ENCODE measurements around the gene RNF223. TPM values are rescaled to one million over a fixed set of nuclear protein-coding genes. Genes with fewer than 3 reads are reported as not detected.
"Not testable (repeated sequence)": the region's sequence is repeated elsewhere in the genome, so short reads cannot be mapped to it uniquely, and the experiment has no call there.

The RNF223 gene
- total RNA-seq, 1 experiment from 2014 or later: not detected

DNA sequence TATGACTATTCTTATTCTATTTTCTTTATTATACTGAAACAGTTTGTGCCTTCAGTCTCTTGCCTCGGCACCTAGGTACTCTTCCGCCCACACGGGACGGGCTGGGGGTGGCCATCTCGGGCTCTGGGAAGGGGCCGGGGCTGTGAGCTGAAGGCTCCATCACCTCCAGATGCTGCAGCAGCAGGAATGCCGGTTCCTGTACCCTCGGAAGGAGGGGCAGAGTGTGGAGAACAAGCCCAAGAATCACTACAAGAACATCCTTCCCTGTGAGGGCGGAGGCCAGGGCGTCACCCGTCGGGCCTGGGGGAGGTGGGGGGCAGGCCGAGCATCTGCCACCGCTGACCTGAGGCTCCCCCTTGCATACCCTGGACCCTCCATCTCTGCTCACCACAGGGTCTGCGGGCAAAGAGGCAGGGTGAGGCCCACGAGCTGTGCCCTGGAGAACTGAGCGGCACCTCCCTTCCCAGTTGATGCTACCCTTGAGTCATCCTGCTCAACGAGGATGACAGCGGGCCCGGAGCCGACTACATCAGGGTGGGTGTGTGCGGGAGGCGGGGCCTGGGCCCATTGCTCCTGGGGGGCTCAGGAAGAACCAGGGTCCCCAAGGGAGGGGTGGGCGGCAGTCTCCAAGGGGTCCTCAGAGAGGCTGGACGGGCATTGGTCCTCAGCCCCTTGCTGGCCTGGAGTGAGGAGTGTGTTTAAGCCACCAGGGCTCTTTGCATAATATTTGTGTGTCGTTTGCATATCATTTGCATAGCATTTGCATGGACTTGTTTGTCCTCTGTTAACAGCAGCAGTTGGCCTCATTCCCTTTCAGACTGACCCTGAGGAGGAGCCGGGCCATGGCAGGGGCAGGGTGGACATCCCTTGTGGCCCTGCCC lies 7.5 kb downstream of the RNF223 start:
- H3K27me3 Mint-ChIP-seq (ENCODE audit: low read depth): peaks cover 50% of the 10 kb centered on the region
- Histone ChIP-seq H2BK120ac (ENCODE audit: low read depth, low read length, poor library complexity, severe bottlenecking) (no peak overlapping the region), H3K27me3 (ENCODE audit: insufficient read depth, low read length) (no peaks in the 10 kb centered on the region; the same call in 1 of the 2 replicates)

DNA sequence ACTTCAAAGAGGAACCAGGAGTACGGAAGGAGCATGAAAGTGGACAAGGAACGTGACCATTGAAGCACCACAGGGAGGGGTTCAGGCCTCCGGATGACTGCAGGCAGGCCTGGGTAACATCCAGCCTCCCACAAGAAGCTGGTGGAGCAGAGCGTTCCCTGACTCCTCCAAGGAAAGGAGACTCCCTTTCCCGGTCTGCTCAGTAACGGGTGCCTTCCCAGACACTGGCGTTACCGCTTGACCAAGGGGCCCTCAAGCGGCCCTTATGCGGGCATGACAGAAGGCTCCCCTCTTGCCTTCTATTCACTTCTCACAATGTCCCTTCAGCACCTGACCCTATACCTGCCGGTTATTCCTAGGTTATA lies 8.2 kb downstream of the RNF223 start:
- Mint-ChIP-seq H3K4me1 (peaks cover 10 to 19% of the 10 kb centered on the region in 2 experiments), H3K27me3 (ENCODE audit: low read depth) (peaks cover 53% of the 10 kb centered on the region)
- DNase-seq; H2AK5ac ChIP-seq (ENCODE audit: insufficient read length, low read length); H4K91ac ChIP-seq (ENCODE audit: insufficient read length, low read depth, low read length); H3K4me2 ChIP-seq (ENCODE audit: insufficient read depth, insufficient read length, low read length); H3K9ac ChIP-seq (ENCODE audit: extremely low read depth, insufficient read length, low read length); H3K9me3 Mint-ChIP-seq; H3K27ac ChIP-seq (ENCODE audit: insufficient read length, low read depth, low read length); H3K4me1 ChIP-seq (ENCODE audit: insufficient read depth, low read length); H3K14ac ChIP-seq (ENCODE audit: insufficient read depth, low read length); H4K8ac ChIP-seq (replicated peaks; ENCODE audit: insufficient read length, low read depth, low read length); H4K20me1 ChIP-seq (ENCODE audit: control insufficient read depth, insufficient read depth, insufficient read length); H3K9me3 ChIP-seq (ENCODE audit: control insufficient read depth, low read depth, low read length); H3K56ac ChIP-seq (ENCODE audit: insufficient read length, low read depth, low read length); H3K23me2 ChIP-seq (ENCODE audit: insufficient read length, low read depth, low read length, poor library complexity, severe bottlenecking); H2BK120ac ChIP-seq (ENCODE audit: low read depth, low read length, poor library complexity, severe bottlenecking); H3K79me1 ChIP-seq (ENCODE audit: insufficient read depth, low read depth, low read length, poor library complexity, severe bottlenecking); H3K27ac Mint-ChIP-seq; H3T11ph ChIP-seq (ENCODE audit: low read length); H2BK5ac ChIP-seq (ENCODE audit: insufficient read length, low read length); H3K18ac ChIP-seq (ENCODE audit: insufficient read length, low read depth, low read length); H3K27me3 ChIP-seq (ENCODE audit: insufficient read depth, low read length); H3K4me3 Mint-ChIP-seq; H2BK20ac ChIP-seq (ENCODE audit: low read depth, low read length, poor library complexity, severe bottlenecking); H2AFZ ChIP-seq (ENCODE audit: low read length); H3K36me3 Mint-ChIP-seq (ENCODE audit: insufficient read depth in 1 of 3, low read depth in 3 of 3); H3K23ac ChIP-seq (ENCODE audit: insufficient read length, low read depth, low read length); H2BK15ac ChIP-seq (ENCODE audit: low read depth, low read length); H4K5ac ChIP-seq (ENCODE audit: insufficient read length, low read depth, low read length); H3K79me2 ChIP-seq (ENCODE audit: insufficient read depth, low read length); H2BK12ac ChIP-seq (ENCODE audit: insufficient read length, low read depth, low read length); H3K4ac ChIP-seq (ENCODE audit: low read depth, low read length): not testable (repeated sequence)
- no CpG with 5 or more reads among the region's 11 CpGs for WGBS (ENCODE audit: extremely low coverage, insufficient read length, low lambda C conversion rate)

More for the DNA sequence above, 7.5 kb downstream of the RNF223 start:
- no CpG with 5 or more reads among the region's 27 CpGs for WGBS (ENCODE audit: extremely low coverage, insufficient read length, low lambda C conversion rate)
- H3K4me2 ChIP-seq (ENCODE audit: insufficient read depth, insufficient read length, low read length): no peak overlapping the region
- H3K14ac ChIP-seq (ENCODE audit: insufficient read depth, low read length): no peak overlapping the region
- no peaks in the 10 kb centered on the region for H3K9me3 ChIP-seq (ENCODE audit: control insufficient read depth, low read depth, low read length)
- TF ChIP-seq, protein P1, sequence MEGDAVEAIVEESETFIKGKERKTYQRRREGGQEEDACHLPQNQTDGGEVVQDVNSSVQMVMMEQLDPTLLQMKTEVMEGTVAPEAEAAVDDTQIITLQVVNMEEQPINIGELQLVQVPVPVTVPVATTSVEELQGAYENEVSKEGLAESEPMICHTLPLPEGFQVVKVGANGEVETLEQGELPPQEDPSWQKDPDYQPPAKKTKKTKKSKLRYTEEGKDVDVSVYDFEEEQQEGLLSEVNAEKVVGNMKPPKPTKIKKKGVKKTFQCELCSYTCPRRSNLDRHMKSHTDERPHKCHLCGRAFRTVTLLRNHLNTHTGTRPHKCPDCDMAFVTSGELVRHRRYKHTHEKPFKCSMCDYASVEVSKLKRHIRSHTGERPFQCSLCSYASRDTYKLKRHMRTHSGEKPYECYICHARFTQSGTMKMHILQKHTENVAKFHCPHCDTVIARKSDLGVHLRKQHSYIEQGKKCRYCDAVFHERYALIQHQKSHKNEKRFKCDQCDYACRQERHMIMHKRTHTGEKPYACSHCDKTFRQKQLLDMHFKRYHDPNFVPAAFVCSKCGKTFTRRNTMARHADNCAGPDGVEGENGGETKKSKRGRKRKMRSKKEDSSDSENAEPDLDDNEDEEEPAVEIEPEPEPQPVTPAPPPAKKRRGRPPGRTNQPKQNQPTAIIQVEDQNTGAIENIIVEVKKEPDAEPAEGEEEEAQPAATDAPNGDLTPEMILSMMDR (conservative IDR thresholded peaks at IDR 0.05): no peak
- H3T11ph ChIP-seq (ENCODE audit: low read length): no peak overlapping the region
- DNase-seq: no peak
- H3K9me3 Mint-ChIP-seq: no peaks in the 10 kb centered on the region
- H2BK12ac ChIP-seq (ENCODE audit: insufficient read length, low read depth, low read length): no peak overlapping the region
- peaks cover 10 to 19% of the 10 kb centered on the region in 2 experiments for H3K4me1 Mint-ChIP-seq
- no peak overlapping the region for H2AFZ ChIP-seq (ENCODE audit: low read length)
- H3K36me3 Mint-ChIP-seq (ENCODE audit: insufficient read depth in 1 of 3, low read depth in 3 of 3): no peaks in the 10 kb centered on the region
- no peak overlapping the region for H3K27ac ChIP-seq (ENCODE audit: insufficient read length, low read depth, low read length)
- H3K27ac Mint-ChIP-seq: no peak overlapping the region
- no peak overlapping the region for H4K5ac ChIP-seq (ENCODE audit: insufficient read length, low read depth, low read length)
- H2BK15ac ChIP-seq (ENCODE audit: low read depth, low read length): no peak overlapping the region
- H3K56ac ChIP-seq (ENCODE audit: insufficient read length, low read depth, low read length): no peak overlapping the region
- no peak overlapping the region for H3K9ac ChIP-seq (ENCODE audit: extremely low read depth, insufficient read length, low read length)
- H3K4me1 ChIP-seq (ENCODE audit: insufficient read depth, low read length): no peaks in the 10 kb centered on the region
- no peak overlapping the region for H3K18ac ChIP-seq (ENCODE audit: insufficient read length, low read depth, low read length)
- no peak overlapping the region for H2AK5ac ChIP-seq (ENCODE audit: insufficient read length, low read length)
- H3K4ac ChIP-seq (ENCODE audit: low read depth, low read length): no peak overlapping the region
- H3K23me2 ChIP-seq (ENCODE audit: insufficient read length, low read depth, low read length, poor library complexity, severe bottlenecking): peaks cover 3% of the 10 kb centered on the region
- H3K79me2 ChIP-seq (ENCODE audit: insufficient read depth, low read length): no peaks in the 10 kb centered on the region
- no peak overlapping the region for H4K8ac ChIP-seq (replicated peaks; ENCODE audit: insufficient read length, low read depth, low read length)
- no peak overlapping the region for H2BK20ac ChIP-seq (ENCODE audit: low read depth, low read length, poor library complexity, severe bottlenecking)
- H2BK5ac ChIP-seq (ENCODE audit: insufficient read length, low read length): no peak overlapping the region
- no peaks in the 10 kb centered on the region for H3K79me1 ChIP-seq (ENCODE audit: insufficient read depth, low read depth, low read length, poor library complexity, severe bottlenecking)
- no peak overlapping the region for H4K91ac ChIP-seq (ENCODE audit: insufficient read length, low read depth, low read length)
- H3K4me3 Mint-ChIP-seq: no peak overlapping the region
- no peaks in the 10 kb centered on the region for H4K20me1 ChIP-seq (ENCODE audit: control insufficient read depth, insufficient read depth, insufficient read length)
- no peak overlapping the region for H3K23ac ChIP-seq (ENCODE audit: insufficient read length, low read depth, low read length)
